GM12878 (cell line): Measurements from ENCODE around the gene USP47. TPM values are rescaled to one million over a fixed set of nuclear protein-coding genes. Genes with fewer than 3 reads are reported as not detected.

ENCODE experiments used
- ATAC-seq: fragments of 200-7000 bp; cut with Tn5 transposase; 3 replicates; pipeline ENCODE4 v1.9.1; 2020; ENCODE audit warnings: mild to moderate bottlenecking, moderate library complexity
- BruUV-seq: library from RNA; stranded (reverse); fragments of 400-500 nt; replicated peaks from 2 replicates; lab custom pipeline; 2021; lab: Mats Ljungman, UMichigan
- CTCF ChIA-PET: fragments of 300-600 bp; sonication (Branson Sonifier 250); formaldehyde crosslinking; extraction: SDS; loops from one replicate; lab custom pipeline; 2021; ENCODE audit warnings: inconsistent platforms; lab: Yijun Ruan, JAX
- POLR2A ChIA-PET: fragments of 350-600 bp; formaldehyde crosslinking; extraction: SDS; loops from one replicate; lab custom pipeline; 2021; ENCODE audit warnings: inconsistent platforms; lab: Charles Lee
- RAD21 ChIA-PET: fragments of 300-600 bp; sonication (Branson Sonifier 250); formaldehyde crosslinking; loops from one replicate; lab custom pipeline; 2023; ENCODE audit warnings: antibody characterized with exemption; ENCODE audit not compliant: unreplicated experiment; lab: Charles Lee
- SMC1A ChIA-PET: fragments of 300-600 bp; sonication (Branson Sonifier 250); formaldehyde crosslinking; loops from one replicate; lab custom pipeline; 2023; ENCODE audit not compliant: unreplicated experiment, uncharacterized antibody; lab: Charles Lee
- DNase-seq: peaks from one replicate; pipeline ENCODE4 v3.0.0-alpha.2; 2011; ENCODE audit warnings: low read depth, low spot score
- FAIRE-seq: peaks from 3 replicates; lab custom pipeline; 2011; peaks lifted over from hg19 to GRCh38; lab: Jason Lieb, UNC
- H2AFZ ChIP-seq: 2 replicates; pipeline ENCODE4 v1.6.0; 2011; ENCODE audit warnings: low read depth, low read length, control low read depth; ENCODE audit not compliant: control insufficient read depth
- H3K27ac ChIP-seq: 2 replicates; pipeline ENCODE4 v1.5.1; 2011; ENCODE audit warnings: control low read depth; ENCODE audit not compliant: control insufficient read depth, insufficient read depth
- H3K27me3 ChIP-seq, 2 experiments: replicated peaks in 1 of 2; 2 replicates each; pipeline versions ENCODE4 v1.6.0 to v1.6.1; 2011; ENCODE audit warnings: low read length in 1 of 2; ENCODE audit not compliant: control insufficient read depth in 2 of 2, insufficient read depth in 2 of 2
- H3K36me3 ChIP-seq, 2 experiments: 2 replicates each; pipeline ENCODE4 v1.5.1; 2011; ENCODE audit warnings: low read length in 1 of 2; ENCODE audit not compliant: control insufficient read depth in 2 of 2, insufficient read depth in 2 of 2
- H3K4me1 ChIP-seq: 2 replicates; pipeline ENCODE4 v1.6.1; 2011; ENCODE audit warnings: mild to moderate bottlenecking, low read length, moderate library complexity, mixed read lengths; ENCODE audit not compliant: control insufficient read depth, insufficient read depth
- H3K4me2 ChIP-seq: 2 replicates; pipeline ENCODE4 v1.6.0; 2011; ENCODE audit warnings: control low read depth; ENCODE audit not compliant: control insufficient read depth, insufficient read depth
- H3K4me3 ChIP-seq: fragments of 200-600 bp; sonication (generic); 2 replicates; pipeline ENCODE4 v1.5.1; 2016
- H3K79me2 ChIP-seq: 2 replicates; pipeline ENCODE4 v1.6.0; 2011; ENCODE audit warnings: low read length; ENCODE audit not compliant: control insufficient read depth, insufficient read depth
- H3K9ac ChIP-seq: 2 replicates; pipeline ENCODE4 v1.8.0; 2011; ENCODE audit warnings: low read length, control low read depth, mixed read lengths; ENCODE audit not compliant: control insufficient read depth, insufficient read depth
- H3K9me3 ChIP-seq: replicated peaks from 3 replicates; pipeline ENCODE4 v1.5.1; 2011; ENCODE audit warnings: mild to moderate bottlenecking, low read length; ENCODE audit not compliant: control insufficient read depth, insufficient read depth
- H4K20me1 ChIP-seq: 2 replicates; pipeline ENCODE4 v1.6.0; 2011; ENCODE audit not compliant: control insufficient read depth, insufficient read depth
- ESRRA ChIP-seq: IDR thresholded peaks from 2 replicates; pipeline ENCODE4 v1.6.1; 2012; ENCODE audit warnings: mild to moderate bottlenecking, low read length, improper control_type of control experiment
- HSF1 ChIP-seq: fragments of 150-350 bp; IDR thresholded peaks from 2 replicates; pipeline ENCODE4 v1.6.1; 2014; ENCODE audit warnings: mild to moderate bottlenecking, low read depth, low read length
- MAX ChIP-seq: IDR thresholded peaks from 2 replicates; pipeline ENCODE4 v1.6.1; 2012; ENCODE audit warnings: low read depth, low read length, improper control_type of control experiment
- MEF2A ChIP-seq: IDR thresholded peaks from 2 replicates; pipeline ENCODE4 v1.6.1; 2011; ENCODE audit warnings: low read depth, mild to moderate bottlenecking, low read length, moderate library complexity; ENCODE audit not compliant: insufficient read depth
- NBN ChIP-seq: fragments of 450-650 bp; IDR thresholded peaks from 2 replicates; pipeline ENCODE4 v1.6.1; 2016
- SMARCA5 ChIP-seq: fragments of 450-650 bp; IDR thresholded peaks from 2 replicates; pipeline ENCODE4 v1.6.1; 2017; ENCODE audit warnings: mild to moderate bottlenecking
- ZNF207 ChIP-seq: fragments of 450-650 bp; IDR thresholded peaks from 2 replicates; pipeline ENCODE4 v1.6.1; 2014; ENCODE audit warnings: antibody characterized with exemption, mild to moderate bottlenecking, borderline replicate concordance
- ZNF217 ChIP-seq: fragments of 450-650 bp; IDR thresholded peaks from 2 replicates; pipeline ENCODE4 v1.6.1; 2017; ENCODE audit warnings: antibody characterized with exemption, mild to moderate bottlenecking
- ZNF274 ChIP-seq: IDR thresholded peaks from one replicate; pipeline ENCODE4 v1.8.0; 2011; ENCODE audit not compliant: insufficient read length, insufficient read depth
- WGBS: methylation state at CpG from one replicate; pipeline ENCODE4 v1.1.6; 2016; ENCODE audit warnings: low lambda C conversion rate; ENCODE audit not compliant: insufficient replicate concordance, insufficient coverage; ENCODE audit errors: missing lambda C conversion rate; 5-methylcytosine and 5-hydroxymethylcytosine counted together
- in situ Hi-C: fragments of 300-500 bp; cut with MboI; formaldehyde crosslinking; loops from 9 replicates; pipeline ENCODE4 v1.14.3; 2018; ENCODE audit warnings: mixed read lengths
- intact Hi-C: fragments of 100-400 bp; cut with micrococcal nuclease; formaldehyde crosslinking; loops from one replicate; pipeline ENCODE4 v1.14.2; 2022; ENCODE audit not compliant: unreplicated experiment
- polyA plus RNA-seq, 11 experiments: library from polyadenylated mRNA; depleted of rRNA in 4 of 11; unstranded in 6 of 11; stranded (reverse) in 5 of 11; fragments of >200 nt; fragmentation: Nextera tagmentation in 4 of 11; fragmentation: Illumina TruSeq in 1 of 11; extraction: Ambion mirVana in 4 of 11; extraction: Trizol in 1 of 11; gene quantifications; 1 replicate in 1 of 11; 2 replicates in 10 of 11; pipeline versions ENCODE4 v1.2.1 to v1.2.3, GENCODE V29; 2011 to 2016; ENCODE audit warnings: inconsistent platforms in 2 of 11, missing spikeins in 2 of 11, low read depth in 1 of 11
- total RNA-seq, 4 experiments: library from RNA; depleted of rRNA in 3 of 4; stranded (reverse); fragments of >200 nt in 3 of 4; fragmentation: Illumina TruSeq in 1 of 4; extraction: Trizol in 1 of 4; gene quantifications; 2 replicates each; pipeline versions ENCODE4 v1.2.1 to v1.2.3, GENCODE V29; 2013 to 2021

Gene USP47
- total and polyA plus RNA-seq, 10 of the 15 experiments (the other 5 are each of a cell fraction or from before 2014, with no cell fraction given), result 13.9 to 54.0 (median 31.6) TPM

- no peak for FAIRE-seq
- SMC1A ChIA-PET, result interaction anchor here (1.1 to 1.8 kb wide), 5 partner anchors 8 to 129 kb away, joined by 3 to 5 read pairs (median 3); no protein-coding TSS in a partner anchor
- no TSS peak for BruUV-seq
Observed at GRCh38 chr11:11947825-11948224, 106.1 kb downstream of the USP47 start.

More at GRCh38 chr11:11947825-11948224, 106.1 kb downstream of the USP47 start:
- Histone ChIP-seq H4K20me1 (no peaks in the 10 kb centered on the region), H3K27me3 (no peaks in the 10 kb centered on the region), H3K4me3 (no peak overlapping the region), H3K4me2 (no peak overlapping the region), H2AFZ (no peak overlapping the region), H3K9ac (no peak overlapping the region), H3K4me1 (no peaks in the 10 kb centered on the region), H3K36me3 (peaks cover under 1 to 19% of the 10 kb centered on the region in 2 experiments; a peak in 2 of 4 replicates), H3K79me2 (no peaks in the 10 kb centered on the region), H3K9me3 (no peaks in the 10 kb centered on the region), H3K27ac (no peak overlapping the region)
- ATAC-seq (no peak), DNase-seq (no peak)
- intact Hi-C loops (no loop called here), in situ Hi-C loops (no loop called here)
- CTCF ChIA-PET, result interaction anchor here (0.6 to 2.6 kb wide), 5 partner anchors 13 to 717 kb away, joined by 3 to 8 read pairs (median 4); no protein-coding TSS in a partner anchor
- TF ChIP-seq MAX (no peak), ZNF207 (no peak), HSF1 (no peak), ESRRA (no peak), ZNF274 (no peak), SMARCA5 (no peak), MEF2A (no peak), NBN (no peak), ZNF217 (no peak)
- POLR2A ChIA-PET, result no interaction called here
- WGBS, result 100% methylated on average over 4 of the region's 4 CpGs
- RAD21 ChIA-PET, result no interaction called here
